Measurements from ENCODE around the gene ST6GALNAC4. TPM values are rescaled to one million over a fixed set of nuclear protein-coding genes. Genes with fewer than 3 reads are reported as not detected.

Gene ST6GALNAC4
- total RNA-seq, 1 donor from 2014 or later, result 17.5 TPM

GRCh38 chr9:127878652-127879390, 38.0 kb downstream of the ST6GALNAC4 start:
- H3K9me3 Mint-ChIP-seq, result no peaks in the 10 kb centered on the region
- no peak for DNase-seq (ENCODE audit: extremely low spot score, unreplicated experiment)
- TF ChIP-seq CTCF (conservative IDR thresholded peaks at IDR 0.05), result no peak
- H3K36me3 Mint-ChIP-seq, result no peaks in the 10 kb centered on the region
- H3K27me3 Mint-ChIP-seq, result no peaks in the 10 kb centered on the region
- peaks cover 15% of the 10 kb centered on the region for H3K4me1 Mint-ChIP-seq (ENCODE audit: unreplicated experiment)
- peak overlapping the region; percentile 85 for H3K4me3 Mint-ChIP-seq
- H3K27ac Mint-ChIP-seq, result peak overlapping the region; percentile 19

- no peak for TF ChIP-seq CTCF (conservative IDR thresholded peaks at IDR 0.05)
- H3K4me3 Mint-ChIP-seq, result peak overlapping the region; percentile 85
- no peak for DNase-seq (ENCODE audit: extremely low spot score, unreplicated experiment)
- H3K36me3 Mint-ChIP-seq, result no peaks in the 10 kb centered on the region
- H3K27me3 Mint-ChIP-seq, result no peaks in the 10 kb centered on the region
- peak overlapping the region; percentile 19 for H3K27ac Mint-ChIP-seq
- H3K4me1 Mint-ChIP-seq (ENCODE audit: unreplicated experiment), result peaks cover 15% of the 10 kb centered on the region
- no peaks in the 10 kb centered on the region for H3K9me3 Mint-ChIP-seq
These were observed 38.7 kb downstream of the ST6GALNAC4 start for GRCh38 chr9:127878001-127878651.

- no peak for TF ChIP-seq CTCF (conservative IDR thresholded peaks at IDR 0.05)
- peak within 1 kb of the TSS; percentile 89 for H3K4me3 Mint-ChIP-seq
- peaks cover 15% of the 10 kb centered on the region for H3K4me1 Mint-ChIP-seq (ENCODE audit: unreplicated experiment)
- DNase-seq (ENCODE audit: extremely low spot score, unreplicated experiment), result no peak
- H3K9me3 Mint-ChIP-seq, result no peaks in the 10 kb centered on the region
- H3K27me3 Mint-ChIP-seq, result no peaks in the 10 kb centered on the region
- H3K27ac Mint-ChIP-seq, result peak within 1 kb of the TSS; percentile 59
- no peaks in the 10 kb centered on the region for H3K36me3 Mint-ChIP-seq
These were observed 39.3 kb downstream of the ST6GALNAC4 start, which contains the start of gene AK1 for GRCh38 chr9:127877566-127877998. AK1 (minus strand) TSS chr9:127877675; CDS start chr9:127874617, 3,058 bp downstream.

GRCh38 chr9:127876764-127877562, 39.9 kb downstream of the ST6GALNAC4 start:
- Mint-ChIP-seq H3K27me3 (no peaks in the 10 kb centered on the region), H3K36me3 (no peaks in the 10 kb centered on the region), H3K4me3 (peak overlapping the region; percentile 89), H3K9me3 (no peaks in the 10 kb centered on the region), H3K4me1 (ENCODE audit: unreplicated experiment) (peaks cover 15% of the 10 kb centered on the region), H3K27ac (peak overlapping the region; percentile 59)
- no peak for TF ChIP-seq CTCF (conservative IDR thresholded peaks at IDR 0.05)
- DNase-seq (ENCODE audit: extremely low spot score, unreplicated experiment), result no peak

- Mint-ChIP-seq H3K27me3 (no peaks in the 10 kb centered on the region), H3K27ac (no peak overlapping the region), H3K9me3 (no peaks in the 10 kb centered on the region), H3K4me3 (peak overlapping the region; percentile 89), H3K4me1 (ENCODE audit: unreplicated experiment) (peaks cover 15% of the 10 kb centered on the region), H3K36me3 (no peaks in the 10 kb centered on the region)
- no peak for TF ChIP-seq CTCF (conservative IDR thresholded peaks at IDR 0.05)
- no peak for DNase-seq (ENCODE audit: extremely low spot score, unreplicated experiment)
These were observed 40.6 kb downstream of the ST6GALNAC4 start for GRCh38 chr9:127876026-127876763.

All from type B pancreatic cell (in vitro differentiated cells).